DLD1 (cell line): ENCODE data around the gene CUL3.
"Not testable (repeated sequence)": the region's sequence is repeated elsewhere in the genome, so short reads cannot be mapped to it uniquely, and the experiment has no call there.

Source experiments
- in situ Hi-C: cut with HindIII; loops from 2 replicates; pipeline ENCODE4 v1.10.0; 2017; ENCODE audit warnings: low sequenced_read_pairs

Gene CUL3

DNA sequence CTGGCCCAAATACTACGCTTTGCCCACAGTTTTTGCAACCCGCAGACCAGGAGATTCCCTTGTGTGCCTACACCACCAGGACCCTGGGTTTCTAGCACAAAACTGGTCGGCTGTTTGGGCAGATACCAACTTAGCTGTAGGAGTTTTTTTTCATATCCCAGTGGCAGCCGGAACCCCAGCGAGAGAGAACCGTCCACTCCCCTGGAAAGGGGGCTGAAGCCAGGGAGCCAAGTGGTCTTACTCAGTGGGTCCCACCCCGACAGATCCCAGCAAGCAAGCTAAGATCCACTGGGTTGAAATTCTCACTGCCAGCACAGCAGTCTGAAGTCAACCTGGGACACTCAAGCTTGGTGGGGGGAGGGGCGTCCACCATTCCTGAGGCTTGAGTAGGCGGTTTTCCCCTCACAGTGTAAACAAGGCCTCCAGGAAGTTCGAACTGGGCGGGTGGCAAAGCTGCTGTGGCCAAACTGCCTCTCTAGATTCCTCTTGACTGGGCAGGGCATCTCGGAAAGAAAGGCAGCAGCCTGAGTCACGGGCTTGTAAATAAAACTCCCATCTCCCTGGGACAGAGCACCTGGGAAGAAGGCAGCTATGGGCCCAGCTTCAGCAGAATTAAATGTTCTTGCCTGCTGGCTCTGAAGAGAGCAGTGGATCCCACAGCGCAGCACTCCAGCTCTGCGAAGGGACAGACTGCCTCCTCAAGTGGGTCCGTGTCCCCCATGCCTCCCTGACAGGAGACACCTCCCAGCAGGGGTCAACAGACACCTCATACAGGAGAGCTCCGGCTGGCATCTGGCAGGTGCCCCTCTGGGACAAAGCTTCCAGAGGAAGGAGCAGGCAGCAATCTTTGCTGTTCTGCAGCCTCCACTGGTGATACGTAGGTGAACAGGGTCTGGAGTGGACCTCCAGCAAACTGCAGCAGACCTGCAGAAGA lies 99.8 kb downstream of the CUL3 start:
- in situ Hi-C loops, result not testable (repeated sequence)

DNA sequence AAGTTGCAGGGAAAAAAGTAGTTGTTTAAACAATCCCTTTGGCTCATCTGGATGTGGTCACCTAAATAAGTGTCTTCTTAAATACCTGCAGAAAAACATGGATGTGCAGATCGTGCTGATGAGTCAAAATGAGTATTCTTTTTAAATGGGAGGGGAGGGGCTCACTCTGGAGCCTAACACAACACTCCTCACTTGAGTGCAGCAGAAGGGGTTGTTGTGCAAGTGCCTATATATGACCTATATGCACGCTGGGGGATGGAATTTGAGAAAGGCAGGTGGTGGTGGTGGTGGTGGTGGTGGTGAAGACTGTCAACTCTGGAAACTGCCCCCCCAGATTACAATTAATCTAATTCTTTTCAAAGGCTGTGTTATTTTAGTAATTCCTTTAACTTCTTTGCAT lies 105.3 kb downstream of the CUL3 start:
- in situ Hi-C loops, result no loop called here

DNA sequence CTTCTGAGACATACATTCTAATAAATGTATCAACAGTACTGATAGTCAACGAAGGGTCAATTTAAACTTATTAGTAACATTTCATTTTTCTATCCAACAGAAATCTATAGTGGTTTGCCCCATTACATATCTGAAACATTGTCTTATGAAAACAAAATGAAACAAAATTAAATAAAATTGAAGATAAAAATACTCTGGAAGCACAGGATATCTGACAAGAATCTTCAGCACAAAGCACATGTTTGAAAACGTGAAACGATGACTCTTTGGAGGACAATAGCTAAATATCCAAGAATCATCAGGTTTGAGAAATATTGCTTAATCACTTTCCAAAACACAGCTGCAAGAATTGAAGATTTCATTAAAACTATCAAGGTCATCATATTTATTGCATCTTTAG lies 112.3 kb downstream of the CUL3 start:
- in situ Hi-C loops, result no loop called here

DNA sequence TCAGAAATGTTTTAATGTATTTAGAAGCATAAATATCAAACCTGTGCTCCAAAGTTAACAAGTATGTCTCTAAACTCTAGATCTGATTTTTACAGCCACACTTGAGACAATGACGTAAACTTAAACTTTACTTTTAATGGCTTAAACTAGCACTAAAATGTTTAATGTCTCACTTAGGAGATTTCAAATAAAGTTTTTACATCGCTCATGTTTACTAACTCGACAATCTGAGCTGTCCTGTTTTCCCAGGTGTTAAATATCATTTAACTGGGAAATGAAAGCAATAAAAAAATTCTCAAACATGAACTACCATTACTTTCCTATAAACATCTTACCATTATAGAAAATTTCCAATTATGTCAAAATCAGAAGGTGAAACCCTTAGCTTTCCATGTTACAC lies 113.0 kb downstream of the CUL3 start:
- in situ Hi-C loops, result no loop called here

DNA sequence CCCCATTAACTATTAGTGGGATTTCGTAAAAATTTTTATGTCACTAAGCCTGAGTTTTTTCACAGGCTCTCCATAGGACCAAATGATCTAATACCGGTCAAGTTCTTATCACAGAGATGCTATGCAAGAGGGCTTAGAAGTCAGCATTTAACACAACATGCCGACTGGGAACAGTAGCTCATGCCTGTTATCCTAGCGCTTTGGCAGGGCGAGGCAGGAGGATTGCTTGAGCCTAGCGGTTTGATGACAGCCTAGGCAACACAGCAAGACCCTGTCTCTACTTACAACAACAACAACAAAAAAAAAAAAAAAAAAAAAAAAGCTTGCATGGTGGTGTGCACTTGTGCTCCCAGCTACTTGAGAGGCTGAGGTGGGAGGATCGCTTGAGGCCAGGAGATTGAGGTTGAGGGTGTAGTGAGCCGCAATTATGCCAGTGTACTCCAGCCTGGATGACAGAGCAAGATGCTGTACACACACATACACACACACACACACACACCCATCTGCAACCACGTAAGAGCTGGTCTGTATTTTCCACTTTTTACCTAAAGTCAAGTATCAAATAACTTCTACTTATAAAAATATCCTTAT lies 115.7 kb downstream of the CUL3 start:
- in situ Hi-C loops, result no loop called here

DNA sequence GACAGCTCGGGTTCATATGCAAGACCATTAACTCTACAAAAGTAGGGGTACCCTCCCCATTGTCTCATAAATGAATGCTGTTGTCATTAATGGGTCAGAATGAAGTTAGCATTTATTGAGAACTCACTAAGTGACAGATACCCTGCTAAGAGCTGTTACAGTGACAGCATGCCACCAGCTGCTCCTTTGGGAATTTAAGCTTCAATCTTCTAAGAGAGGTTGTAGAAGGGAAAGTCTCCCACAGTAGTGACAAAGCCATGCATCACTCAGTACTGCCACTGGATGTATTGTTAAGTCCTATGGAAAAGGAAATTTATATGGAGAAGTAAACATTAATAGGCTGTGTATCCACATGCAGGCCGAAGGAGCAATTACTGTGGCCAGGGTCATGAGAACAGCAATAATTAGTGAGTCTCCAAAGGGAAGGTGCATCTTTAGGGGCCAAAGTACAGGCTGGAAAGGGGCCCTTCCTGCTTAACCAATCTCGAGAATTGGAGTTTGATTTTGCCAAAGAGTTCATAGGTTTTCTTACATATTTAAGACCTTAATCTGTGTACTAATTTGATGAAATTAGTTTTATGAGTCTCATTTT lies 118.8 kb downstream of the CUL3 start:
- in situ Hi-C loops, result no loop called here

DNA sequence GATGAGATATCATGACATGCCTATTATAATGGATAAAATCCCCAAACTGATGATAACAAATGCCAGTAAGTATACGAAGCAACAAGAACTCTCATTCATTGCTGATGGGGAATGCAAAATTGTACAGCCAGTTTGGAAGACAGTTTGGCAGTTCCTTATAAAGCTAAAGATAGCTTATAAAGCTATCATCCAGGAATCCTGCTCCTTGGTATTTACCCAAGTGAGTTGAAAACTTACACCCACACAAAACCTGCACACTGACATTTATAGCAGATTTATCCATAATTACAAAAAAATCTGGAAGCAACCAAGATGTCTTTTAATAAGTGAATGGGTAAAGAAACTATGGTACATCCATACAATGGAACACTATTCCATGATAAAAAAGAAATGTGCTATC lies 123.8 kb downstream of the CUL3 start:
- in situ Hi-C loops, result no loop called here

DNA sequence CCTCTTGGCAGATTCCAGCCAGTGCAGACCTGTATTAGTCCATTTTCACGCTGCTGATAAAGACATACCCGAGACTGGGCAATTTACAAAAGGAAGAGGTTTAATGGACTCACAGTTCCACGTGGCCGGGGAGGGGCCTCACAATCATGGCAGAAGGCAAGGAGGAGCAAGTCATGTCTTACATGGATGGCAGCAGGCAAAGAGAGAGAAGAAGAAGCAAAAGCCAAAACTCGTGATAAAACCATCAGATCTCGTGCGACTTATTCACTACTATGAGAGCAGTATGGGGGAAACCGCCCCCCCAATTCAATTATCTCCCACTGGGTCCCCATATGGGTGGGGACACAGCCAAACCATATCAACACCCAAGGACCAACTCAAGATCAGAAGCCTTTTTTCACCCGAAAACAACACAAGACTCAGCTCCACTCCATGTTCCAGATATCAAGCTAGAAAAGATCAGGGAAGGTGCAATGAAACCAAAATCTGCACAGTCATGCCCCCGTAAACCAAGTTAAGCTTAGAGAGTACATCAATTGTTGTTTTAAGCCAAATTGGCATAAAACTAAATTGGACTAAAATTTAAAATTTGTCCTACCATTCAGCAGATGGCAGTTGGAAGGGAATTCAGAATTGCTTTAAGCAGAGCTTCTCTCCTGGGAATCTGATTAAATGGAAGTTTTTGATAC lies 127.6 kb downstream of the CUL3 start:
- in situ Hi-C loops, result no loop called here

DNA sequence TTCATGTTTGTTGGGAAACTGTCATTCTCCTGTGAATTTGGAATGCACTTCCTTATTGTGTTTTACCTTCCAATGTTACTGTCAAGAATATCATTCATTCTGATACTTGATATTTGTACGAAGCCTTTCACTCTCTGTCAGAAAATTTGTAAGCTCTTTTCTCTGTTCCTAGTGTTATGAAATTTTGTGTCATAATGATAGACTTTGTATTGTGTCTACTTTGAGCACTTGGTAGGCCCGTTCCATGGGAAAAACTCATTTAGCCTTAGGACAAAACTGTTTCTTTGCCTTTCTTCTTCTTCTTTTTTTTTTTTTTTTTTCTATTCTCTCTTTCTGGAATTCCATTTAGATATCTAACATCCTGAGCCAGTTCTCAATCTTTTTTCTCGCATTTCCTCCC lies 131.3 kb downstream of the CUL3 start:
- in situ Hi-C loops, result no loop called here

DNA sequence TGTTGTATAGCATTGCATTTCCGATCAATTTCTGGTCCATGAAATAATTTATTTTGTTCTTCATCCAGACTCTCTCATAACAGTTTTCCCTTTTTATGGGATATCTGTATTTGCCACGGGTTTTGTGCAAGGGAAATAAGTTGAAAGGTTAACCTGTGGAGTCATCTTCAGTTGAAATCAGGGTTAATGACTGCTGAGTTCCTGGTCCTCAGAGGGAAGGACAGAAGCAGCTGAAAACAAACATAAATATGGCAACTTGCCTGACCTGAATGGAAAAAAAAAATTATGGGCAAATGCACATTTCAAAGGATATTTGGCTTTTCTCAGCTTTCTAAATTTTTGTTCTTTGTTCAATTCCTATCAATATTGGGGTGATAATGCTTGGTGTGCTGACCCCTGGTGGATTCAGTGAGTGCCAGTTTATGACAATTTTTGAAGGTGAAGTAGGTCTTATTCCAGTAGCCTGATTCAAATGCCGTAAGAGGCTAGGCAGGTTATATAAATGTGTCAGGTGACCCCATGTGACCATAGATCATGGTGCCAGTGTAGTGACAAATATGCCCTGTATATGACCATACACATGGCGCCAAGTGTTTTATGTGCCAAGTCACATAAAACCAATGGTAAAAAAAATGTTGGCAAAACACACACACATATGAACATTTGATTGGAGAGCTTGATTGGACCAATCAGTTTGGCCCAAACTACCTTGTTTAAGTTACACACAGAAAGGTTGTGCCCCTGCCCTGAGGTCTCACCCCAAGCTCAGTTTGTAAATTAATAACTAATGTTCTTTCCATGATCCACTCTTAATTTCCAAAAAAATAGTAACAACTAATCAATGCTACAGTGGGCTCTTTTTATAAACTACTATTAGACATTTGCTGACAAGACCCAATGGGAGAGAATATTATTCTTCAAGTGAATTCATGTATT lies 135.7 kb downstream of the CUL3 start:
- in situ Hi-C loops, result loop anchor here (10.0 kb wide), 1 partner anchor 75 kb away; no protein-coding TSS in a partner anchor

DNA sequence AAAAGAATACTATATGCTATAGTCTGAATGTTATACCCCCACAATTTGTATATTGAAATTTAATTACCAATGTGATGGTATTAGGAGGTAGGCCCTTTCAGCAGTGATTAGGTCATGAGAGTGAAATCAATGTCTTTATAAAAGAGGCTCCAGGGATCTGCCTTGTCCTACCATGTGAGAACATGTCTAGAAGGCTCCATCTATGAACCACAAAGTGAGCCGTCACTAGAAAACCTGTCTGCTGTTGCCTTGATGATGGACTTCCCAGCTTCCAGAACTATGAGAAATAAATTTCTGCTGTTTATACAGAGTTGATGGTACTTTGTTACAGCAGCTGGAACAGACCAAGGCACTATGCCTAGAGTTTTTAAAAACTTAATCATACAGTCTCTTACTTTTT lies 136.9 kb downstream of the CUL3 start:
- in situ Hi-C loops, result loop anchor here (10.0 kb wide), 1 partner anchor 73 kb away; no protein-coding TSS in a partner anchor

DNA sequence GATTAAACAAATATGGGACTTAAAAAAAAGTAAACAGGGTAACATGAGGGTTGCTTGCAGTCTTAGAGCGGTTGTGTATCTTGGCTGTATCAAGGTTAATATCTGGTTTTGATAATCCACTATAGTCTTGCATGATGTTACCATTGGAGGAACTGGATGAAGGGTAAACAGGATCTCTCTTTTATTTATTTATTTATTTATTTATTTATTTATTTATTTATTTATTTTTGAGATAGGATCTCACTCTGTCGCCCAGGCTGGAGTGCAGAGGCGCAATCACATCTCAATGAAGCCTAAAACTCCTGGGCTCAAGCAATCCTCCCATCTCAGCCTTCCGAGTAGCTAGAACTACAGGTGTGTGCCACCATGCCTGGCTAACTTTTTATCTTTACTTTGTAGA lies 140.4 kb downstream of the CUL3 start:
- in situ Hi-C loops, result loop anchor here (10.0 kb wide), 1 partner anchor 70 kb away; no protein-coding TSS in a partner anchor

DNA sequence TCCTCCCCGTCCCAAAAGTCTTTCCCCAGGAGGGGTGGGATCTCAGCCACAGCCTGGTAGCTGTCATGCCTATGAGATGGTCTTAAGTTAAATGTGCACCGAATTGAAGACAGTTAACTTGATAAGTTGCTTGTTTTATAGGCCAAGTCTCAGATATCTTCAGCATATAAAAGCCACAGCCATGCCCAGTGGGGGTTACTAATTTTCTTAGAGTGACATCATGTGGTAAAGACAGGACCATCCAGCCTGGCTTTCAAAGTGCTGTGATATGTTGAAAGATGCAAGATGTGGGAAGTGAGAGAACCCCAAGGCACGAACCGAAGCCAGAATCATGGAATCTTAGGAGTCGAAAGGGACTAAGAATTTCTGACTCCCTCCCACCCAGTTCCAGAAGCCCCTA lies 141.1 kb downstream of the CUL3 start:
- in situ Hi-C loops, result loop anchor here (10.0 kb wide), 1 partner anchor 69 kb away; no protein-coding TSS in a partner anchor

DNA sequence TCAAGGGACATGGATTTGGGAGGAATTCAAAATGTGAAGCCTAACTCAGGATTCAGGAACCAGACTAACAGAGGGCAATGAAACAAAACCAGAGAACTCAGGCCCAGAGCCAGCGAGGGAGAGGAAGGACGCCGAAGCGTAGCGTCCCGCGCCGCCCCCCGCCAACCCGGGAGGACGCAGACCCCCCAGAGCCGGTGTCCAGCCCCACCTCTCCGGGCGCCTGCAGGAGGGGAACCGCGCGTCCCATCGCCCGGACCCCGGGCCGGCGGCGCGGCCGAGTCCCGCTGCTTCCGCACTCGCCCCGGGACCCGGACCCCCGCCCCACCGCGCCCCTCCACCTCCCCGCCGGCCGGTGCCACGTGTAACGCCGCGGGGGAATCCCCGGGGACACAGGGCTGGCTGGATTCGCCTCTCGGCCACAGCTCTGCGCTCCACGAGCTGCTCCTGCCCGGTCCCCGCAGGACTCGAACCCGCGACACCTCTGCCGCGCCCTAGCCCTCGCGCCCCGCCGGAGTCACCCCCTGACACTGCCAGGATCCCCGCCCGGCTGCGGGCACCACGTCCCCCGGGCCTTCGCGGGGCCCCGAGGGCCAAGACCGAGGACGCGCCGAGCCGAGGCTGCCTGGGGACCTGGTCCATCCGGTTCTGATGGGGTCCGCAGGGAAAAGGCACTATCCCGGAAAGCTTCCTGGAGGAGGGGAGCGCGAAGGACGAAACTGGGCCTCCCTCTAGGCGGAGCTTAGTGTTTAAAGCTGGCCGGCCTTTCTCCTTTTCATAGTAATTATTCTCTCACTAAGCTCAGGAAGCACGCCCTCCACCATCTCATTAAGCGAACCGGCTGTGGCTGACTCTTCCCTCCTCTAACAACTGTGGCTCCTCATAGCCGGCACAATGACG lies 142.8 kb downstream of the CUL3 start:
- in situ Hi-C loops, result loop anchor here (10.0 kb wide), 1 partner anchor 68 kb away; no protein-coding TSS in a partner anchor

DNA sequence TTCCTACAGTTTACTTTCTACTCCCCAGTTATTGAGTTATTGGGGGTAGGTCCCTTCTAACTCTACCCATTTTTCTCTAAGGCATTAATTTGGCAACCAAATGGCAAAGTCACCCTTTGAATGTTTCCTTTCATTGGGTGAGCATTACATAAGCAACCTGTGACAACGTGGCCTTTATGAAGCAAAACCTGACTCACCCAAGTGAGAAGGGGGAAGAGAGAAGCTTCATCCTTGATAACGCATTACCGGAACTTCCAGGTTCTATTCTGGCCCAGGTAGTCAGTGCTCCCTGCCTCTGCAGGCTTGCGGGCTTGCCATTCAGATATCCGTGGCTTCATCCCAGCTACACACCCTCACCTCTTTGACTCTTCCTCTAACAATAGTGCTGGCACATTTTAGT lies 144.2 kb downstream of the CUL3 start:
- in situ Hi-C loops, result loop anchor here (10.0 kb wide), 1 partner anchor 66 kb away; no protein-coding TSS in a partner anchor

DNA sequence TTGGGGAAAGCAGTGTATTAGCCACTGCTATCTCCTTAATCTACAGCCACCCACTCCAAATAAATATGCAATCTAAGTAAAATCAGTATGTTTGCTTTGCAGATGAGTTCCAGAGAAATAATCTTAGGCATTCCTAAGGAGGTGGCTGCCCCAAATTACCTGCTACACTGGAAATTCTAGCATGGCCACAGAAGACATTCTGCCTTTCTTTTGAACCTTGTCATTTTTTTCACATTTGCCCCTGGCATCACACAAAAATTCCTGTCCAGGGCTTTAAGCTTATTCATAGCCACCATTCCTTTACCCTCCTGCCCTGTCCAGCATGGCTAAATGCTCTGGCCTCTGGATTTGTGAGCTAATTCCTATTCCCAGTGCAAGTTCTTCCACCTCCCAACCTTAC lies 146.4 kb downstream of the CUL3 start:
- in situ Hi-C loops, result no loop called here

DNA sequence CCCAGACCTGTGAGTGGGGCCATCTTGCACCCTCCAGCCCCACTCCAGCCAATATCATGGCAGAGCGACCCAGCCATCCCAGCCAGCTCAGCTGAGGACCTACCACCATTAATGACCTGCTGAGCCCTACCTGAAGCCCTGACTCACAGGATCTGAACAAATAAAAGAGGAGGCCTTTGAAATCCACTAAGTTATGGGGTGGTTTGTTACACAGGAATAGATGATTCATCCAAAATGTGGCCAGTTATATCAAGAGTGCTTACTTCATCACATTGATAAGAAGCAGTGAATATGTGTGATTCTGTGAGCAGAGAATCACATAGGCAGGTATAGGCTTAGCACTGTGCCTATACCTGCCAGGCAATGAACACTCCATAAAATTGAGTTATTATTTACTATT lies 148.5 kb downstream of the CUL3 start:
- in situ Hi-C loops, result no loop called here

DNA sequence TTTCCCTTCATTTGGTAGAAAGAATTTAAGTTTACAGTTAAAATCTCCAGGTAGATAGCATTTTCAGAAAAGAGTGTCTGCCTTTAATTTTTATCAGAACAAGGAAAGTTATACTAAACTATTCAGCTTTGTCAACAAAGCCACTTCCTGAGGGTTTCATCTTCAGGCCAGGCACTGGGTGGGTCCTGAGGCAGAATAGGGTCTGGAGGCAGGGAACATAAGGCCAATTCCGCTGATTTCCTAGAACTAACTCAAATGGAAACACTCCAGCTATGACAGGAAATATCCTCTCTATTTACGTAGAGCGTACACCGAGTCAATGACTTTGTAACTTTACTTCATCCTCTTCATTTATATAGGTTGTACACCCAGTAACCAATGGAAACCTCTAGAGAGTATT lies 150.5 kb downstream of the CUL3 start:
- in situ Hi-C loops, result no loop called here

DNA sequence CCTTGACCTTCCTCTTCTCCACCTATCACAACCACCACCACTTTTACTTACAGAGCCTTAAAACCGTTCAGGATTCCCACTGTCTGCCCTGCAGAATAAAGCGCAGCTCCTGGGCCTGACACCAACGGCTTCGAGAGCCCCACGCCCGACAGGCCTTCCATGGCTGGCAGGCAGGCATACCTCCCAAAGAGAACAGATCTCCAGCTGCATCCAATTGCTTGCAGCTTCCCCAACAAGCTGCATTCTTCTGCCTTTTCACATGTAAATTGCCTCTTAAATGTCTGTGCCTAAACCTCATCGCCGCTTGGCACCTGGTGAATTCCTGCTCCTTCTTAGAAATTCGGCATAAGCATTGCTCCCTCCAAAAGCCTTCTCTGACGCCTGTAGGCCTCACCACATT lies 151.7 kb downstream of the CUL3 start:
- in situ Hi-C loops, result no loop called here
